IPS-15b (cell line): ENCODE data around the gene BMPR1B.
A peak's percentile ranks its signal among the peaks of the same experiment; 100 is the strongest.
"Not testable (repeated sequence)": the region's sequence is repeated elsewhere in the genome, so short reads cannot be mapped to it uniquely, and the experiment has no call there.

Experiments used
- H3K27me3 ChIP-seq: one replicate; pipeline ENCODE4 v1.6.1; 2013; ENCODE audit warnings: low read length; ENCODE audit not compliant: control insufficient read depth, insufficient read depth
- H3K36me3 ChIP-seq: one replicate; pipeline ENCODE4 v1.6.1; 2013; ENCODE audit warnings: low read length; ENCODE audit not compliant: control insufficient read depth, insufficient read depth
- H3K4me1 ChIP-seq: one replicate; pipeline ENCODE4 v1.6.1; 2013; ENCODE audit warnings: mild to moderate bottlenecking, low read length; ENCODE audit not compliant: control insufficient read depth, insufficient read depth
- H3K4me3 ChIP-seq: one replicate; pipeline ENCODE4 v1.5.1; 2013; ENCODE audit warnings: low read depth, low read length
- H3K9ac ChIP-seq: one replicate; pipeline ENCODE4 v1.6.1; 2013; ENCODE audit warnings: low read depth, mild to moderate bottlenecking, low read length
- H3K9me3 ChIP-seq: one replicate; pipeline ENCODE4 v1.6.1; 2013; ENCODE audit warnings: mild to moderate bottlenecking, low read length; ENCODE audit not compliant: control insufficient read depth, insufficient read depth

Gene BMPR1B

DNA sequence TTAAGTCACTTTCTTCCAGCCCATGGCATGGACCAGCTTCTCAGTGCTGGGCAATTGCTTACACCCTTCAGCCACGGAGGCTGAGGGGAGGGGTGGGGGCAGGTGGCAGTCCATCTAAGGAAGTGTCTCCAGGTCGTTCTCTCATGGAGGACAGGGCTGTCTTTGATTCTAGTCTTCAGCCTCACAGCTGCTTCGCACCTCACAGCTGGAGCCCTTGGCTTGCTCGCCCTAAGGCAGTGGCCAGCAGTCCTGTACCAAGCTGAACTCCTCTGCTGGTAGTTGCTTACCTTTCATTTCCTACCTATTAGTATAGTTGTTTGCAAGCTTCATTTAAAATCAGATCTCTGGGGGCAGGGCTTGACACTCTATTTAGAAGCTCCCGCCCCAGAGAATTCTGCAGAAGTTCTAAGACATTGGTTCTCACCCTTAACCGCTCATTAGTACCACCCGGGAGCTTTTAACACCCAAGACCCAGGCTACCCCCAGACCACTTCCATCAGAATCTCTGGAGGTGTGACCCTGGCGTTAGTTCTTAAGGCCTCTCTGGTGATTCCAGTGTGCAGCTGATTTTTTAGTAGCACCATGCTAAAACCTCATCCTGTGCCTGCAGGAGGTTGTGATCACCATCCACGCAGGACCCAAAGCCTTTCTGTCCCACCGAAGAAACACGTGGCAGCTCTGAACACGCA is 404.2 kb downstream of the BMPR1B start:
- Histone ChIP-seq H3K9ac (no peak overlapping the region), H3K36me3 (no peaks in the 10 kb centered on the region), H3K27me3 (no peaks in the 10 kb centered on the region), H3K4me3 (no peak overlapping the region), H3K9me3 (no peaks in the 10 kb centered on the region), H3K4me1 (peaks cover 4% of the 10 kb centered on the region)

DNA sequence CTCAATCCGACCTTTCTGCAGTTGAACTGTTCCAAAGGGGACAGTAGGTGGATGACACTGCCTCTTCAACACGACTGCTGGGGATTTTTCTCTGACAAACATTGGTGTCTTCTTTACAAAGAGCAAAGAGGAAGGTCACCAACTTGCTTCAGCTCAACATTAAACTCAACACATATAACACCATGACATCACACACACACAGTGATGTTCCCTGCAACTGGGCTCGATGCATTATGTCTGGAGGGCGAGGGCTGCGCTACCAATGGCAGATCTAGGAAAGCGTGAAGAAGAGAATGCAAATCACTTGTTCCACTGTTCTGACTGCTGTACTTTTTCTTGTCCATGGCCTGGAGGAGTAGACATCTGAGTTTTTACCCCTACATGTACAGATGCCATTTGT is 405.1 kb downstream of the BMPR1B start:
- no peaks in the 10 kb centered on the region for H3K36me3 ChIP-seq
- no peak overlapping the region for H3K9ac ChIP-seq
- H3K27me3 ChIP-seq, result no peaks in the 10 kb centered on the region
- peaks cover 4% of the 10 kb centered on the region for H3K4me1 ChIP-seq
- no peaks in the 10 kb centered on the region for H3K9me3 ChIP-seq
- no peak overlapping the region for H3K4me3 ChIP-seq

DNA sequence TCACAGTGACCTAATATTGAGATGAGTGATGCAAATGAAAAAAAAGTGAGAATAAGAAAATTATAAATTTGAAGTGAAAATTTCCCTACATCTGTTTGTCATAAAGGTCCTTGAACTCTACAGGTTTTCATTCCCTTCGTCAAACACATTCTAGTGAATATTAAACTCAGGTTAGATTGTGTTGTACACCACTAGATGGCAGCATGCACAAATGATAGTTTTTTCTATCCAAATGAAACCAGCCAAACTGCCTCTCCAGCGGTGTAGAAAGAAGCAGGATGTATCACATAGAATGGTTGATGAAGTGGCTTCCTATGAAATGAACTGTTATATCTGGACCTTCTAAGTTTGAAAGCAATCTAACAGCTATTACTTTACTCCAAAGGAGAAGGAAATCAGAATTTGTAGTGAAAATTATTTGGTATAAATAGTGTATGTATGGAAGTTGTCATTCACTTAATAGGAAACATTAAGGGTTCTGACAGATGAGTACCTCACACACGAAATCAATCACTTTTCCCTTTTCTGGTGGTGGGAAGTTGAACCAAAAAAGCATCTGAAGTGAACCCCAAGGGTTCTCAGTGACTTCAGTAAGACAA is 408.3 kb downstream of the BMPR1B start:
- Histone ChIP-seq H3K27me3 (no peaks in the 10 kb centered on the region), H3K9me3 (no peaks in the 10 kb centered on the region), H3K9ac (no peak overlapping the region)

DNA sequence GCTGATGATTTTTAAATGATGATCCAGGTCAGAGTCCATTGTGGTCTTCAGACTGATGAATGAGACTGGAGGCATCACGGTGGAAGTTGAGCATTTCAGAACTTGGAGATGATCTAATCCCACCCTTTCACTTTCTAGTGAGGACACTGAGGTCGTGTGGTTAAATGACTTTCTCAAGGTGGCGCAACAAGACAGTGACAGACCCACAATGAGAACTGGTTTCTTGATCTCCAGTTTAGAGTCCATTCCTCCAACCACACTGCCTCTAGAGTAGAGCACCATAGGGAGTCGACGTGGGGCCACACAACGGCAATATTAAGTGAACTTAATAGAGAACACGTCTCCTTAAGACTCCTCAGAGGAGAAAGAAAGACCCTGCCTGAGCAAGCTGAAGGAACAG is 410.1 kb downstream of the BMPR1B start:
- H3K9ac ChIP-seq, result no peak overlapping the region
- H3K4me1 ChIP-seq, result no peaks in the 10 kb centered on the region
- H3K36me3 ChIP-seq, result no peaks in the 10 kb centered on the region
- H3K4me3 ChIP-seq, result no peak overlapping the region
- H3K9me3 ChIP-seq, result no peaks in the 10 kb centered on the region
- no peaks in the 10 kb centered on the region for H3K27me3 ChIP-seq

More for the DNA sequence above, 408.3 kb downstream of the BMPR1B start:
- no peaks in the 10 kb centered on the region for H3K4me1 ChIP-seq
- no peak overlapping the region for H3K4me3 ChIP-seq
- no peaks in the 10 kb centered on the region for H3K36me3 ChIP-seq

DNA sequence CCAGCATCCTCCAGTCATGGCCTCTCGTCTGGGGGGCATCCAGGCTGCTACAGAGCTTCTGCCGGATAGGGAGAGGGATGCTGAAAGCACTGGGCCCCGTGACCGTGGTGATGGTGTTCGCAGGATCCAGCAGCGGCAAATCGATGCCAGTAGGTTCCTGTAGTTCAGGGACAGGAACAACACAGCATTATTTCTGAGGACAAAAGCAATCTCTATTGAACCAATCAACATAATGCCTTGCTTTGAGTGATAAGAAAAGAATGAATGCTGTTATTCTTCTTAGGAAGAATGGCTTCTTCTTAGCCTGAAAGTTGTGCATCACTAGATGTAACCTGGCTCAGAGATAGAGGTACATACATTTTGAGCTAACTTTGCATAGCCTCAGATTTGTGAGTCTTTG is 412.4 kb downstream of the BMPR1B start:
- H3K4me3 ChIP-seq, result no peak overlapping the region
- no peaks in the 10 kb centered on the region for H3K9me3 ChIP-seq
- no peaks in the 10 kb centered on the region for H3K4me1 ChIP-seq
- H3K36me3 ChIP-seq, result no peaks in the 10 kb centered on the region
- H3K9ac ChIP-seq, result no peak overlapping the region
- no peaks in the 10 kb centered on the region for H3K27me3 ChIP-seq

DNA sequence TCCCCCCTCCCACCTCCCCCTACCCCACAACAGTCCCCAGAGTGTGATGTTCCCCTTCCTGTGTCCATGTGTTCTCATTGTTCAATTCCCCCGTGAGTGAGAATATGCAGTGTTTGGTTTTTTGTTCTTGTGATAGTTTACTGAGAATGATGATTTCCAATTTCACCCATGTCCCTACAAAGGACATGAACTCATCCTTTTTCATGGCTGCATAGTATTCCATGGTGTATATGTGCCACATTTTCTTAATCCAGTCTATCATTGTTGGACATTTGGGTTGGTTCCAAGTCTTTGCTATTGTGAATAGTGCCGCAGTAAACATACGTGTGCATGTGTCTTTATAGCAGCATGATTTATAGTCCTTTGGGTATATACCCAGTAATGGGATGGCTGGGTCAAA is 413.6 kb downstream of the BMPR1B start:
- not testable (repeated sequence) for H3K4me3 ChIP-seq, H3K4me1 ChIP-seq, H3K27me3 ChIP-seq, H3K9ac ChIP-seq, H3K36me3 ChIP-seq, H3K9me3 ChIP-seq

DNA sequence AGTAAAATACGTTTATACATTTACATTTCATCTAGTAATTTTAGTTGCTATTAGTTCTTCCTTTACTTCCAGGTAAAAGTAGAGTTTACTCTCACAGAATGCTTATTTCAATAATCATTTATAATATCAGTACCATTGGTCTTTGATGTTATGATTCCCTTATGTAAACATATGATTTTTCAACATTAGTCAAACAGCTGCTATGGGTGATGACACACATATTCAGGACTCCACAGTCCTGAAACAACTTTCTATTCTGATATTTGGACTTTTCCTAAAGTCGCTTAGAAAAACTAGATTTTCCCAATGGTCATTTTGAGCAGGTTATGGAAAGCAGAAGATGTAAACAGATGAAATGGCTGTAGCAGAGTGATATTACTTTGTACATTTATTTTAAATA is 421.2 kb downstream of the BMPR1B start:
- Histone ChIP-seq H3K9me3 (no peaks in the 10 kb centered on the region), H3K4me1 (no peaks in the 10 kb centered on the region), H3K4me3 (no peak overlapping the region), H3K36me3 (no peaks in the 10 kb centered on the region), H3K27me3 (no peaks in the 10 kb centered on the region), H3K9ac (no peak overlapping the region)

DNA sequence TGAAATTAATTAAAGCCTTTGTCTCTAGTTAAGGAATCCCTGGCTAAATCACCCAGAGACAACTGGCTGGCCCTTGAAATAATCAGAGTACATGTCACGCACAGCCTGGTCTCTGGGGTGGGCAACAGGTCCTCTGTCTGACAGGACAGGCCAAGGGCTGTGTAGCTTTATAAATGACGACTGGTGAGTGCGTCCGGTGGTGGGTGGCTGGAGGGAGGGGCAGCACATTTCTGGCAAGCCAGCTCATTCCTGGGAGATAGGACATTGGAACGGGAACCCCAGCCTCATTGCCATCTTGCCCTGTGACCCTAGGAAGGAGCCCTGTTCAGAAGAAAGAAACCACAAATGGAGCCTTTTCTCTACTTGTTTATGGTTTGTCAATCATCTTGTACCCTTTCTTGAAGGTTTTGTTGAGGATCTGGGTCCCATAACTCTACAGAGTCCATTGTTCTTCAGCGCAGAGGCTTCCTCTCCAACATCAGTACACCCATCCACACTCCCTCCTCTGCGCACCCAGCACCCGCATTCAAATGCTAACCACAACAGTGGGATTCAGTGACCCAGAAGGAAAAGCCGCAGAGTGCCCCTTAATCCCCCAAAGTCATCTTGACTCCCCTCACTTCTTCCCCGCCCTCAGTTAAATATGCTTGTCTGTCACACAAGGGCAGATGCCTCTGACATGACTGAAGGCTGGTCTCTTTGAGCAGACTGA is 422.9 kb downstream of the BMPR1B start:
- Histone ChIP-seq H3K4me3 (peak overlapping the region; percentile 30), H3K9ac (no peak overlapping the region), H3K36me3 (no peaks in the 10 kb centered on the region)

DNA sequence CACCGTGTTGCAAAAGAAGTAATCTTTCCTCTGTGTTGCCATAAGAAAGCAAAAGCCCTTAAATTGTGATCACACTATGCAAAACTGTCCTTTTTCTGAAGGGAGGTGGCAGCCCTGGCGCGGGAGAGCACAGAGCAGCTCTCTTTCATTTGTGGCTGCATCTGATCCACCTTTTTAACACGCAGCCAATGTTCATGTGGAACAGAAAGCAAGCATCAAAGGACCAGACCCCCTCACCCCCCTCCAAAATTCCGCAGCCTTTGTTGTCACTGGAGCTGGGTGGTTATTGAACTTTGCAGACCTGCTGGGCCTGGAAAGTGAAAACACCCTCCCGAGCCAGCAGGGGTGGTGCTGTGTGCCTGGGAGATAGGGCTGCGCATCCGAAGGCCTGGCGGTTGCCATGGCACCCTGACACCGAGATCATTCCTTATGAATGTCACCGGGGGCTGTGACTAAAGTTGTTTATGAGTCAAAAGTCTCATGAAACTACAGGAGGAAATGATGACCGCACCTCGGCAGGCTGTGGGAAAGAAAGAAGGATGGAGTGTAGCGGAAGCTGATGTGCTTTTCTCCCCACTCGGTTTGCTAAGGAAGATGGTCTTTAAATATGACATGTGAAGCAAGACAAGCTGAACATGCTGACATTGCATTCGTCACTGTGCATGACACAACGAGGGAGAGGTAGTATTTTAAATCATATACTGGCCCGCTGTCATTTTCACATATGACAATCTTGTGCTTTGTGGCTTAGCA is 423.7 kb downstream of the BMPR1B start:
- H3K4me3 ChIP-seq, result peak overlapping the region; percentile 30
- no peaks in the 10 kb centered on the region for H3K27me3 ChIP-seq
- H3K9me3 ChIP-seq, result no peaks in the 10 kb centered on the region
- no peak overlapping the region for H3K9ac ChIP-seq
- no peaks in the 10 kb centered on the region for H3K4me1 ChIP-seq
- no peaks in the 10 kb centered on the region for H3K36me3 ChIP-seq

More for the DNA sequence above, 422.9 kb downstream of the BMPR1B start:
- Histone ChIP-seq H3K27me3 (no peaks in the 10 kb centered on the region), H3K4me1 (no peaks in the 10 kb centered on the region), H3K9me3 (no peaks in the 10 kb centered on the region)

DNA sequence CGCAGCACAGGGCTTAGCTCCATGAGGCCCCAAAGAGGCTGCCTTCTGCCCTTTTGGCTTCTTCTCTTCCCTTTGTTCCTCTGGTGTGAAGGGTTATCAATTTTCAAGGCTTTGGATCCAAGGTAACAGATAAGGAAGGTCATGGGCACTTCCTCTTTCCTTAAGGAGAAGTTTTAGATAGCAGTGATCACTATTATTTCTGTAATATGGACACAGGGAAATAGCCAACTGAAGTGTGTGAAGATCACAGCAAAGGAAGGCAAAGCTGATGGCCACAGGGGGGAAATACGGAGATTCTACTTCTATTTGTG is 424.2 kb downstream of the BMPR1B start:
- no peak overlapping the region for H3K9ac ChIP-seq
- H3K36me3 ChIP-seq, result no peaks in the 10 kb centered on the region
- no peaks in the 10 kb centered on the region for H3K9me3 ChIP-seq
- no peaks in the 10 kb centered on the region for H3K4me1 ChIP-seq
- no peaks in the 10 kb centered on the region for H3K27me3 ChIP-seq
- H3K4me3 ChIP-seq, result no peak overlapping the region

DNA sequence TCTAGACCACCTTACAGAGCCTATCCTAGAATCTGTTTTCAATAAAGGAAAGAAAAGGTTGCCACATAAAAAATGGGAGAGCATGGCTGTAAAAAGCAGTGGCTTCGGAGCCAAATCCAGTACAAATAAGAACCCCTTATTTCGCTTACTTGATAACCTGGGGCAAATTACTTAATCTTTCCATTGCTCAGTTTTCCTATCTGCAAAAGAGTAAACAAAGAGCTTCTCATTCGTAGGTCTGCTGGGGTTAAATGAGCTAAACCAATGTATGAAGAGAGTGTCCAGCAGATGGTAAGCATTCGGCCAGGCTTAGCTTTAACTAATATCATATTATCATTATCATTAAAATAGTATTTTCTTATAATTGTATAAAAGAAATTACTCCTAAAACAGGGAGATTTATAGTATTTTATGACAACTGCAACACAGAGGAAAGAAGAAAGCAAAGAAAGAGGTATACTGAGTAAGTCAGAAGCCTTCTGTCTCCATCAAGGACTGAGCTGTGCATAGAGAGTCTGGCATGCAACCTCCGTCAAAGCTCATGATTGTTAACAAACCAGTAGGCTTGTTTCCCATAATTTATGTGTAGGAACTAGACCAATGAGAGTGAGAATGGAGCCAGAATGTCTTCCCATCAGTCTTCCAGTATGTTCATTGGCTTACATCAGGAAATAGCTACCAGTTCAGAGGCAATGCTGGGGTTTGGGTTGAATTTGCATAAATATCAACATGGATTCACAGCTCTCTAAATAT is 426.1 kb downstream of the BMPR1B start:
- H3K9me3 ChIP-seq, result no peaks in the 10 kb centered on the region
- H3K27me3 ChIP-seq, result no peaks in the 10 kb centered on the region
- H3K36me3 ChIP-seq, result no peaks in the 10 kb centered on the region
- H3K4me1 ChIP-seq, result no peaks in the 10 kb centered on the region
- no peak overlapping the region for H3K9ac ChIP-seq
- no peak overlapping the region for H3K4me3 ChIP-seq
